K562 treated with DMSO at 1 percent for 48 hours (cell line): ENCODE measurements around the gene HOXA9. TPM values are rescaled to one million over a fixed set of nuclear protein-coding genes. Genes with fewer than 3 reads are reported as not detected.

ENCODE experiments used
- total RNA-seq: library from RNA; unstranded; fragments of 300-600 nt; gene quantifications from 2 replicates; pipeline ENCODE4 v1.2.3, GENCODE V29; 2022; ENCODE audit warnings: low replicate concordance; ENCODE audit errors: extremely low read depth

The HOXA9 gene
- total RNA-seq, result not detected in 2 replicates

GRCh38 chr7:27165089-27165995 lies at the start of gene HOXA9:
TSS of gene HOXA9 (minus strand) at chr7:27165537. CDS start at chr7:27165457, 80 bp downstream.

DNA sequence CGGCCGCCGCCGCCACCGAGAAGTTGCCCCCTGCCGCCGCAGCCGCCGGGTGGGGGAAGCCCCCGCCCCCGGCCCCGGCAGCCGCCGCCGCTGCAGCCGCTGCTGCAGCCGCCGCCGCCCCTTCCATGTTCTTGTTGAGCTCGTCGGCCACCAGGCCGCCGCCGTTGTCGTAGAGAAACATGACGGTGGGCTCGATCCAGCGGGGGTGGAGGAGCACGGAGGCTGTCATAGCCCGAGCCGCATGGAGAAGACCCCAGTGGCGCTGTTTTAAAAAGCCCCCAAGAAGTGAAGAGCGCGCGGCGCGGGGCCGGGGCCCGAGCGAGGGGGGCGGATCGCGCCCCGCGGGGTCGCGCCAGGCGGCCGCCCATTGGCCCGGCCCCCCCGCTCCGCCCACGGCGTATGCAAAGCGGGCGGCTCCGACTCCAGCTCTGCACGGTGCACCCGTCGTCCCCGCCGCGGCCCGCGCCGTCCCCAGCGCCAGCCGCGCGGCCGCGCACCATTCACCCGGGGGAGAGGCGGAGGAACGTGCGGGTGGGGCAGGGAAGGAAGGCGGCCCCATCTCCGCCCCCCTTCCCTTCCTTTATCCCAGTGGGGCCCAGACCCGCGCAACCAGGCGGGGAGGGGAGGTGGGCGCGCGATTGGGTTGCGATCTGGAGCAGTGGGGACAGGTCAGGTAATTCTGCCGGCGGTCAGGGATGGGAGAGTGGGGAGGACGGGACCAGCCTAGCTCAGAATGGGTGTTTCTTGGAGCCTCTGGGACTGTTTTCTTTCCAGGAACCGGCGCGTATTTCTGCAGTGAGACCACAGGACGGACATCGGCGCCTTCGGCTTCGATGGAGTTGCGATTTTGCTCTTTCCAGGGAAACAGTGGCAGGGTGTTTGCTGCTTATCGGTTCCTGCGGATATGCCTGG lies 34.8 kb upstream of the HOXA9 start, which contains the start of gene HOXA13:
Gene HOXA13 (minus strand): TSS at position 243 of the 912 bp plus-strand sequence. CDS start 14 bp downstream, at position 229.

DNA sequence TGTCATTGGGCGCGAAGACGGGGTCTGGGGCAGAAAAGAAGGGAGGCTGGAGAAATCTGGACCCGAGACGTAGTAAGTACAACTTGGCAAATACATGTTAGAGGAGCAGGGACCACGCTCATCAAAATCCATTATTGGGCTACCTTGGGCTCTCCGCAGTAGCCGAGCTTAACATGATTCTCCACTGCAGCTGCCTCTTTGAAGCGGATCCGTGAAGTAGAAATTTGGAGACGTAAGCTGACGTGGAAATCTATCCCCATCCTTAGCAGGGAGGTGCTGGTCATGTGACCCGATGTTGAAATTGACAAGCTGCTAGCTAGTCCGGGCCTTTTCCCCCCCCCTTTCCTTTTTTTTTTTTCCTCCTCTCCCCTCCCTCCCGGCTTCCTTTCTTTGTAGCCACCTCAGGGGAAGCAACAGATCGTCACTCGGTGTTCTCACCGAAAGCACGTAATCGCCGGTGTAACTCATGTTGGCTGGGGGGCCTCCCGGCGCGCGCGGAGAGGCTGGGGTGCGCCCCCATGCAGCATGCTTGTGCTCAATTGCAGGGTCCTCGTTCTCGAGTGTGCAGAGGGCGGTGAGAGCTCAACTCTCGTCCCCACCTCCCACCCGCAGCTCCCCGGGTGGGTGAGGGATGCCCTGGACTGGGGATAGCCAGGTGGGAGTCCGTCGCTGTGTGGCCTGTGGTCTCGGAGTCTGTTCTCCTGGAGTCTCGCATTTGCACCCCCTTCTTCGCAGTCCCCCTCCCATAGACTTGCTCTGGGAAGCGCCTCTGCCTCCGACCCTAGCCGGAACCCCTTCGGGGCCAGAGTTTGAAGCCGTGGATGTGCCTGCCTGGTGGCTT lies 19.9 kb upstream of the HOXA9 start, which contains the start of gene HOXA11:
Gene HOXA11 (minus strand): TSS at position 220 of the 841 bp plus-strand sequence. CDS start 88 bp downstream, at position 132.

DNA sequence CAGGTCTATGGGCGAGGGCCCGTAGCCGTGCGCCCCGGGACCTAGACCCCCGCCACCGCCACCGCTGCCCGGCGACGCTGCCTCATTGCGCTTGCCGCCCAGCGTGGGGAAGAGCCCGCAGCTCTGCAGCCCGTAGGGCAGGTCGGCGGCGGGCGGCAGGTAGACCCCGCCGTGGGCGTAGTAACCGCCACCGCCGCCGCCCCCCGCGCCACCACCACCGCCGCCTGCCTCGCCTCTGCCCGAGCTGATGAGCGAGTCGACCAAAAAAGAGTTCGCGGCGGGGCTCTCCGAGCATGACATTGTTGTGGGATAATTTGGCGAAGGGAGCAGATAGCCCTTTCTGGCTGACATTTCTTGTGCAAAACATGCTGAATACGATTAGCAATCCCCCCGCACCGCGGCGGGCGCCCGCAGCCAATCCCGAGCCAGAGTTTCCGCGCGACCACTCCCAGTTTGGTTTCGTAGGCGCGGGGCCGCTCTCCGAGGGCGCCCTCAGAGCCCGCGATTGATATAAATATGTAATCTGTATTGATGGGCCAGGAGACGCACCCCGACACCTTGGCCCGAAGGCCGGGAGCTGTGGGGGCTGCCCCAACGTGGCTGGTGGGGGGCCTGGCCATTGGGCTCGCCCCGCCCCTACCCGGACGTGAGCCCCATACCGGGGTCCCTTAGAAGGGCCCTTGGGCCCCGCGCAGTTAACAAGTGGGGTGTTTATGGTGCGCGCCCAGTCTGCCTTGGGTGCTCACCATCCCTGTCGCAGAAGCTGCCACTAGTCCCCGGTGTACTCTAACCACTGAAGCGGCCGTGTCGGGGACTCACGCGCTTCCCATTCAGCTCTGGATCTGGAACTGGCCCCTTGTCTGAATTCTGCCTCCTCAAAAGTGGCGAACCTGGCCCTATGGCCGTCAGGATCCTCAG lies 8.9 kb upstream of the HOXA9 start, which contains the start of gene HOXA10:
Gene HOXA10 (minus strand): TSS at position 365 of the 918 bp plus-strand sequence. CDS start 14 bp downstream, at position 351.

GRCh38 chr7:27156508-27156898 lies 8.8 kb downstream of the HOXA9 start, which contains the start of gene HOXA7:
TSS of gene HOXA7 (minus strand) at chr7:27156675. CDS start at chr7:27156545, 130 bp downstream.

DNA sequence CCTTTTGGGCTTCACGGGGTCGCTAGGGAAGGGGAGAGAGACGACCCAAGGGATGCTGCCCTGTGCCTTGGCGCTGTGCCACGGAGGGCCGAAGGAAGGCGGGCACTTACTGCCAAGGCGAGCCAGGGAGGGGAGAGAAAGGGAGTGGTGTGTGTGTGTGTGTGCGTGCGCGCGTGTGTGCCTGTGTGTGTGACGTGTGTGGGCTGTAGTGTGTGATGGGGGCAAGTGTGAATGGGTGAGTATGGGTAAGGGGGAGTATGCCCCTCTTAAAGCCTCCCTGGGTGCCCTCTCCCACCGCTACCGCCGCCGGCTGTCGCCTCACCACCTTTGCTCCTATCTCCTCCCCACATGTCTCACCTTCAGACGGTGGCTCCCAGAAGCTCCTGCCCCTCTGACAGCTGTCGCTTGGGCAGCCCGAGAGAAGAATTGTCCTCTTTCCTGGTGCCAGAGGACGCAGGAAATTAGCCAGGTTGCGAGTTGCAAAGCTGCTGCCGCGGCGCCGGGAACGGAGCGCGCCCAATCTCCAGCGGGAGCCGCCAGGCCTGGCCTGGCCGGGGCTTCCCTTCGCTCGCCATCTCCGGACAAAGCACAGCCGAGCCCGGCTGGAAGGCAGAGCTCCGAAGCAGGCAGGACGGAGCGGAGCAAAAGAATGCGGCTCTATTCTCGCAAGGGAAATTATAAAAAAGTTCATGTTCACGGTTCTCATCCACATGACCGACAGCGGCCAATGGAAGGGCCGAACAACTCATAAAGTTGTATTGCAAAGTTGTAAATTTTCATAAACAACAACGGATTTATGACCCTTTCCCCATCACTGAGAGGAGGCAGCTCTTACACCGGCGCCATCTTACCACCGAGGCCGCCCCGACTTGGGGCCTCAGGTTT lies 13.2 kb downstream of the HOXA9 start, which contains the start of gene HOXA3:
Gene HOXA3 (minus strand): TSS at position 653 of the 885 bp plus-strand sequence. CDS start 41,943 bp downstream, outside the sequence.

DNA sequence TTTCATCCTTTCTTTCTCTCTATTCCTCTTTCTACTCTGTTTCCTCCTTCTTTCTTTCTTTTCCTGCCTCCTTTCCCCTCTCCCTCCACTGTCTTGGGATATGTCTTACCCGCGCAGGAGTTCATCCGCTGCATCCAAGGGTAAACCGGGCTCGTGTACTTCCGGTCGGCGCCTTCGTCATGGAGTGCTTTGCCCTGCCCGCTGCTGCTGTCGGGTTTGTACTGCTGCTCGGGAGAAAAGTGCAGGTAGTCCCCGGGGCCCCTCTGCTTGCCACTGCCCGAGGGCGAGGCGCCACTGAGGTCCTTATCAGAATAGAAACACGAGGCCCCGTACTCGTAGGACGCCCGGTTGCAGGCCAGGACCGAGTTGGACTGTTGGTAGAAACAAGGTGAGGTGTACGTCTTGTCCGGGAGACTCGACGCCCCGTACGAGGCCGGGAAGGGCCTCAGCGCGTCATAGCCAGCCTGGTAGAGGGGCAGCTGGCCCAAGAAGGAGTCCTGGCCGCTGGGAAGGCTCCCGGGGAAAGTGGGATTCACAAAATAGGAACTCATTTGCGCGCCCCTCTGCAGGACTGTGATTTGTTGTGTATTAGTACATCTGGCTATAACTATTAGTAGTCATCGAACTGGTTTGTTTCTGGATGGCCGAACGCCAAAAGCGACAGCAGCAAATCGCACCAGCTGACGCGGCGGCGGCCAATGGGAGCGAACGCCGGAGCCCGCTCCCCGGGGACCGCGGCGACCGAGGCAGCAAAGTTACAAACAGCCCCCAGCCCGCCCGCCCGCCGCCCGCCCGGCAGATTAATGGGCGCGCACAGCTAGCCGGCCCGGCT lies 17.9 kb downstream of the HOXA9 start, which contains the start of gene HOXA6:
Gene HOXA6 (minus strand): TSS at position 576 of the 832 bp plus-strand sequence. CDS start 25 bp downstream, at position 551.

GRCh38 chr7:27143023-27143949 lies 22.1 kb downstream of the HOXA9 start, which contains the start of gene HOXA5:
TSS of gene HOXA5 (minus strand) at chr7:27143681. CDS start at chr7:27143607, 74 bp downstream.

DNA sequence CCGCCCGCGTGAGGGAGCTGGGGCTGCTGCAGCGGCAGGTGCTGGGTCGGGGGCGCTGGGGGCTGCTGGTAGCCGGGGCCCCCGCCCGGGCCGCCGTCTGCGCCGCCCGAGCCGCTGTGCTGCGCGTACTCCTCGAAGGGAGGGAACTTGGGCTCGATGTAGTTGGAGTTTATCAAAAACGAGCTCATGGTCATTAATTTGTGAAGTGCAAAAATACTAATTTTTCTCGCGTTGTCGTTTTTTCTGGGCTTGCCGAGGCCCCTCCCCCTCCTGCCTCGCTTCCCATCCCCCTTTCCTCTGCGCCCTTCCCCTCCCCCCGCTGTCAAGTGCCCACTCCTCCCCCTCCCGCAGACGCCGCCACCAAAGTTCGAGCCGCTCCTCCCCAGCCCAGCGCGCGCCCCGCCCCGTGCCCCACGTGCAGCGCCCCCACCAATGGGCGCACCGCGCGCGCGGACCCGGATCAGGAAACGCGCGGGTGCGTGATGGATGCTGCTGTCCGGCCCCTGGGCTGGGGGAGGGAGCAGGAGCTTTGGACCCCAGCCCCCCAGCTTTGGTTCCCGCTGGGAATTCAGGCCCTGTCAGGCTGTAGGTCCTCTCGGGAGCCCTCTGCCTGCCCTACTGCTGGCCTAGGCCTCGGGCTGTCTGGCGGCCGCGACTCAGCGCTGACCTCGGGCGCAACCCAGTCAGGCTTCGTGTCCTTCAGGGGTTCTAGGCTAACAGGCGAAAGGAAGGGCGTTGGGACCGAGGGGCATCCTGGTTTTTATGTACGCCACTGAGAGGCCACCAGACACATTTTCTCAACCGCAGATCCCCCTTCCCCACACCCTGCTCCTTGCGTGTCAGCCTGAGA lies 34.6 kb downstream of the HOXA9 start, which contains the start of gene HOXA4:
Gene HOXA4 (minus strand): TSS at position 218 of the 850 bp plus-strand sequence. CDS start 24 bp downstream, at position 194.

Other genes with a start within 250 kb of the HOXA9 start
- gene HOXA1, start 69.5 kb downstream of the HOXA9 start, total RNA-seq, result not detected in 2 replicates
- gene HOXA2, start 62.9 kb downstream of the HOXA9 start, total RNA-seq, result not detected in 2 replicates
- gene HOXA4, start 34.8 kb downstream of the HOXA9 start, total RNA-seq, result not detected in 2 replicates
- gene HOXA5, start 21.9 kb downstream of the HOXA9 start, total RNA-seq, result not detected in 2 replicates
- gene HOXA6, start 17.8 kb downstream of the HOXA9 start, total RNA-seq, result not detected in 2 replicates
- gene HOXA3, start 13.0 kb downstream of the HOXA9 start, total RNA-seq, result not detected in 2 replicates
- not detected in 2 replicates for gene HOXA7, start 8.9 kb downstream of the HOXA9 start, total RNA-seq
- gene HOXA10, start 8.8 kb upstream of the HOXA9 start, total RNA-seq, result not detected in 2 replicates
- gene HOXA11, start 19.7 kb upstream of the HOXA9 start, total RNA-seq, result not detected in 2 replicates
- not detected in 2 replicates for gene HOXA13, start 34.6 kb upstream of the HOXA9 start, total RNA-seq
- not detected in 2 replicates for gene EVX1, start 77.3 kb upstream of the HOXA9 start, total RNA-seq